Esophagus squamous epithelium (tissue), 4 donors: Measurements from ENCODE around the gene MRAP.

Experiments
- CTCF ChIP-seq, 6 experiments: fragments of 450-650 bp in 4 of 6; fragments of 200-600 bp in 2 of 6; sonication (generic) in 2 of 6; IDR thresholded peaks; one replicate each; pipeline ENCODE4 v1.5.1; 2016 to 2019; ENCODE audit warnings: antibody characterized with exemption in 6 of 6, mild to moderate bottlenecking in 4 of 6, moderate library complexity in 4 of 6
- POLR2A ChIP-seq, 4 donors: fragments of 450-650 bp; IDR thresholded peaks; one replicate each; pipeline ENCODE4 v1.6.1; 2017; ENCODE audit warnings: antibody characterized with exemption in 4 of 4, mild to moderate bottlenecking in 4 of 4, moderate library complexity in 3 of 4

GRCh38 chr21:32332463-32332951 lies 33.9 kb downstream of the MRAP start:
- TF ChIP-seq POLR2A (IDR thresholded peaks at IDR 0.05) (no peak), CTCF (IDR thresholded peaks at IDR 0.05) (no peak)
